ENCODE results near the gene RPL26.

Gene RPL26

DNA sequence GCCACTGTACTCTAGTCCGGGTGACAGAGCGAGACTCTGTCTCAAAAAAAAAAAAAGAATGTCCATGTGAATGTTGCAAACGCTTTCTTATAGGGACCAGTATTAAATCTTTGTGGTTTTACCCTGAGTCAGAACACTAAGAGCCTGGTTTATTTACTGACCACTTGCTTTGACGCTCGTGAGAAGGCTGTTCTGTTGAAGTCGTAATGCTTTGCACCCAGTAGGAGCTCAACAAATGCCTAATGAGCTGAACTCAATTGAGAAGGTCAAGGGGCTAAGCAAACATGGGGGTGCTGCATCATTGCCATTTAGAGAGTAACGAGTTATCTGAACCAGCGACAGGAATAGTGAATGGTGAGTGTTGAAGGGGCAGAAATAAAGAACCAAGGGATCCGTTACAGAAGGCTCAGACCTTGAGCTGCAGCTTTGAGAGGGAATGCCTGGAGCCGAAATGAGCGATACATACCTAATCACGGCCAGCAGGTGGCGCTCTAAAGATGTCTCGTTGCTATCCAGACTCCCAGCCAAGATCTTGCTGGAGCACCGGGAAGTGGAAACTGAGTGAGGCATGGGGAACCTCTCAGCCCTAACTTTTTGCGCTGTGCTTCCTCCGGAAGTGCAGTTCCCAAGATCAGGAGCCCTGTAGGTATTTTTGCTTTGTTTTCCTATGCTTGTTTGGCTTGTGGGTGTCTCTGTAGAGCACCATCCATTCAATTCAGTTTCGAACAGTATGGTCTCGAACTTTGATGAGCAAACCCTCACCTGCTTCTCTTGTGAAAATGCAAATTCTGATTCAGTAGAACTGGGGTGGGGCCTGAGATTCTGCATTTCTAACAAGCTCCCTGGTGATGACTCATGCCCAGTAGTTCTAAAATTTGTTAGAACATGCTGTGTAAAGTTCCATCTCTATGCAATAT lies 27.2 kb upstream of the RPL26 start:
- TF ChIP-seq, protein P1, sequence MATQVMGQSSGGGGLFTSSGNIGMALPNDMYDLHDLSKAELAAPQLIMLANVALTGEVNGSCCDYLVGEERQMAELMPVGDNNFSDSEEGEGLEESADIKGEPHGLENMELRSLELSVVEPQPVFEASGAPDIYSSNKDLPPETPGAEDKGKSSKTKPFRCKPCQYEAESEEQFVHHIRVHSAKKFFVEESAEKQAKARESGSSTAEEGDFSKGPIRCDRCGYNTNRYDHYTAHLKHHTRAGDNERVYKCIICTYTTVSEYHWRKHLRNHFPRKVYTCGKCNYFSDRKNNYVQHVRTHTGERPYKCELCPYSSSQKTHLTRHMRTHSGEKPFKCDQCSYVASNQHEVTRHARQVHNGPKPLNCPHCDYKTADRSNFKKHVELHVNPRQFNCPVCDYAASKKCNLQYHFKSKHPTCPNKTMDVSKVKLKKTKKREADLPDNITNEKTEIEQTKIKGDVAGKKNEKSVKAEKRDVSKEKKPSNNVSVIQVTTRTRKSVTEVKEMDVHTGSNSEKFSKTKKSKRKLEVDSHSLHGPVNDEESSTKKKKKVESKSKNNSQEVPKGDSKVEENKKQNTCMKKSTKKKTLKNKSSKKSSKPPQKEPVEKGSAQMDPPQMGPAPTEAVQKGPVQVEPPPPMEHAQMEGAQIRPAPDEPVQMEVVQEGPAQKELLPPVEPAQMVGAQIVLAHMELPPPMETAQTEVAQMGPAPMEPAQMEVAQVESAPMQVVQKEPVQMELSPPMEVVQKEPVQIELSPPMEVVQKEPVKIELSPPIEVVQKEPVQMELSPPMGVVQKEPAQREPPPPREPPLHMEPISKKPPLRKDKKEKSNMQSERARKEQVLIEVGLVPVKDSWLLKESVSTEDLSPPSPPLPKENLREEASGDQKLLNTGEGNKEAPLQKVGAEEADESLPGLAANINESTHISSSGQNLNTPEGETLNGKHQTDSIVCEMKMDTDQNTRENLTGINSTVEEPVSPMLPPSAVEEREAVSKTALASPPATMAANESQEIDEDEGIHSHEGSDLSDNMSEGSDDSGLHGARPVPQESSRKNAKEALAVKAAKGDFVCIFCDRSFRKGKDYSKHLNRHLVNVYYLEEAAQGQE (IDR thresholded peaks at IDR 0.05; ENCODE audit: insufficient read depth in 1 of 2, low read depth in 2 of 2, low read length in 2 of 2): 0 out of 4 replicates have a peak, but pooled peaks of 1 of the 2 experiments have one; percentile 7
- TF ChIP-seq POLR2AphosphoS5 (IDR thresholded peaks at IDR 0.05; ENCODE audit: low read depth, low read length): no peak

DNA sequence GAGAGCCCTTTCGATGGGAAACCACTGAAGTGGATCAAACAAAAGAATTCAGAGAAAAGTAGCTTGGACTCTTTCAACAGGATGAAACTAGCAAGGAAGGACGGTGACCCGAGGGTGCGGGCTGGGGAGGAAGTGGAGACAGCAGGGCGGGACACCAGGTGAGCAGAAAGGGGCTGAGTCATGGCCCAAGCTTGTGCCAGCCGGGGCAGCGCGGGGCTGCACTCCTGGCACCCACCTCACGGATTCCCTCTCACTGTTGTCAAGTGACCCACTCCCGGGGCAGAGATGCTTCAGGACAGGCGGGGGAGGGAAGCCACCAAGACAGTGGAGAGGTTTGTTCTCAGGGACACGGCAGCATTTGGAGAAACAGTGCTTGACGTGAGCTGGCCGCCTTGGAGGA lies 25.4 kb upstream of the RPL26 start:
- TF ChIP-seq SIN3A (IDR thresholded peaks at IDR 0.05; ENCODE audit: borderline replicate concordance, insufficient read depth, low read length) (no peak), TAF1 (IDR thresholded peaks at IDR 0.05; ENCODE audit: borderline replicate concordance, insufficient read depth, low read length) (no peak), FOXP2 (optimal IDR thresholded peaks at IDR 0.05; ENCODE audit: borderline replicate concordance, extremely low read depth, extremely low read length, insufficient read depth) (no peak), POLR2AphosphoS5 (IDR thresholded peaks at IDR 0.05; ENCODE audit: low read depth, low read length) (no peak)
- TF ChIP-seq, protein P1 (IDR thresholded peaks at IDR 0.05; ENCODE audit: insufficient read depth in 1 of 2, low read depth in 2 of 2, low read length in 2 of 2): no peak

DNA sequence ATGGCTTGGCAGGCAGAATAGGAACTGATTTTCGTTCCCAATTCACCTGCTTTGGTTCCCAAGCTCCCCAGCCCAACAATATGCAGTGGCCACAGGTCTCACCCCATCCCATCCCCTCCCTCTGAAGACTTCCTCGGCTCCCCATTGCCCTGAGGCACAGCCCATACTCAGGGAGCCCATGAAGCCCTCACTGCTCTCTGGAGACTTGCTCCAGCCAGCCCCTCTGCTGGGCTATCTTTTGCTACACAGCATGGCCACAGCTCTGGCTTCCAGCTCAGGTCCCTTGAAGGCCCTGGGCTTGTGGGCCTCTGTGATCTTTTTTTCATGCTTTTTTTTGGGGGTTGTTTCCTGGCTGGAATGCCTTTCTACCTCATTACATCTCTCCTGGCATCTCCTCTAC lies 23.2 kb upstream of the RPL26 start:
- TF ChIP-seq SIN3A (IDR thresholded peaks at IDR 0.05; ENCODE audit: borderline replicate concordance, insufficient read depth, low read length) (no peak), POLR2AphosphoS5 (IDR thresholded peaks at IDR 0.05; ENCODE audit: low read depth, low read length) (no peak), FOXP2 (optimal IDR thresholded peaks at IDR 0.05; ENCODE audit: borderline replicate concordance, extremely low read depth, extremely low read length, insufficient read depth) (no peak), TAF1 (IDR thresholded peaks at IDR 0.05; ENCODE audit: borderline replicate concordance, insufficient read depth, low read length) (no peak)
- TF ChIP-seq, protein P1 (IDR thresholded peaks at IDR 0.05; ENCODE audit: insufficient read depth in 1 of 2, low read depth in 2 of 2, low read length in 2 of 2): no peak

- TF ChIP-seq, protein P1 (IDR thresholded peaks at IDR 0.05; ENCODE audit: insufficient read depth in 1 of 2, low read depth in 2 of 2, low read length in 2 of 2): no peak
- TF ChIP-seq TAF1 (IDR thresholded peaks at IDR 0.05; ENCODE audit: borderline replicate concordance, insufficient read depth, low read length) (no peak), FOXP2 (optimal IDR thresholded peaks at IDR 0.05; ENCODE audit: borderline replicate concordance, extremely low read depth, extremely low read length, insufficient read depth) (no peak), POLR2AphosphoS5 (IDR thresholded peaks at IDR 0.05; ENCODE audit: low read depth, low read length) (no peak), SIN3A (IDR thresholded peaks at IDR 0.05; ENCODE audit: borderline replicate concordance, insufficient read depth, low read length) (no peak)
These were observed 22.6 kb upstream of the RPL26 start for GRCh38 chr17:8405499-8406016.

Data from PFSK-1 (cell line).